Gastroesophageal sphincter (tissue), 3 donors: ENCODE data around the gene TSTD2.

ENCODE experiments used
- EP300 ChIP-seq: sonication (generic); formaldehyde crosslinking; IDR thresholded peaks from one replicate; pipeline ENCODE4 v1.6.1; 2017; ENCODE audit warnings: antibody characterized with exemption, mild to moderate bottlenecking
- POLR2A ChIP-seq, 2 donors: fragments of 450-650 bp; IDR thresholded peaks; one replicate each; pipeline ENCODE4 v1.6.1; 2017; ENCODE audit warnings: antibody characterized with exemption in 2 of 2, mild to moderate bottlenecking in 2 of 2, moderate library complexity in 1 of 2
- TF ChIP-seq, protein P1 (sequence below), 4 experiments: fragments of 200-600 bp in 2 of 4; fragments of 450-650 bp in 2 of 4; sonication (generic) in 1 of 4; IDR thresholded peaks; one replicate each; pipeline ENCODE4 v1.5.1; 2017 to 2019; ENCODE audit warnings: antibody characterized with exemption in 4 of 4, mild to moderate bottlenecking in 2 of 4, moderate library complexity in 2 of 4

DNA sequence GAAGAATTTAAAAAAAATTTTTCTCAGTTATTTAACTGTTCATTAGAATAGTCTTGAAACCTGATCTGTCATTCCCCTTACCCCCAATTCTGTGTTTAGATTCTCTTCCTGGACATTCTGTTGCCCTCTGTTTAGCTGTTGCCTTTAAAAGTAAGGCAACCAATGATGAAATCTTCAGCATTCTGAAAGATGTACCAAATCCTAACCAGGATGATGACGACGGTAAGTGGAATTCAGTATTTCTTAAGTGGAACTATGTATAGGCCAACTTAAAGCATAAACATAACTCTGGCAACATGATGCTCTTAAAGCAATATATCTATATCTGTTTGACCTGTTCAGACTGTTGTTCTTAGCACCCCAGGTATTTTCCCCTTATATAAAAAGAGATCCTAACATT lies 27.7 kb upstream of the TSTD2 start:
- TF ChIP-seq, protein P1, sequence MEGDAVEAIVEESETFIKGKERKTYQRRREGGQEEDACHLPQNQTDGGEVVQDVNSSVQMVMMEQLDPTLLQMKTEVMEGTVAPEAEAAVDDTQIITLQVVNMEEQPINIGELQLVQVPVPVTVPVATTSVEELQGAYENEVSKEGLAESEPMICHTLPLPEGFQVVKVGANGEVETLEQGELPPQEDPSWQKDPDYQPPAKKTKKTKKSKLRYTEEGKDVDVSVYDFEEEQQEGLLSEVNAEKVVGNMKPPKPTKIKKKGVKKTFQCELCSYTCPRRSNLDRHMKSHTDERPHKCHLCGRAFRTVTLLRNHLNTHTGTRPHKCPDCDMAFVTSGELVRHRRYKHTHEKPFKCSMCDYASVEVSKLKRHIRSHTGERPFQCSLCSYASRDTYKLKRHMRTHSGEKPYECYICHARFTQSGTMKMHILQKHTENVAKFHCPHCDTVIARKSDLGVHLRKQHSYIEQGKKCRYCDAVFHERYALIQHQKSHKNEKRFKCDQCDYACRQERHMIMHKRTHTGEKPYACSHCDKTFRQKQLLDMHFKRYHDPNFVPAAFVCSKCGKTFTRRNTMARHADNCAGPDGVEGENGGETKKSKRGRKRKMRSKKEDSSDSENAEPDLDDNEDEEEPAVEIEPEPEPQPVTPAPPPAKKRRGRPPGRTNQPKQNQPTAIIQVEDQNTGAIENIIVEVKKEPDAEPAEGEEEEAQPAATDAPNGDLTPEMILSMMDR (IDR thresholded peaks at IDR 0.05) = no peak
- TF ChIP-seq EP300 = no peak
- TF ChIP-seq POLR2A (IDR thresholded peaks at IDR 0.05) = no peak
